Measurements from ENCODE around the gene CDK14.

GRCh38 chr7:90859521-90859920 lies 263.4 kb downstream of the CDK14 start:
- no peak for TF ChIP-seq CTCF (IDR thresholded peaks at IDR 0.05)
- TF ChIP-seq POLR2A (IDR thresholded peaks at IDR 0.05), result no peak
- no peak for TF ChIP-seq EP300 (IDR thresholded peaks at IDR 0.05)
- TF ChIP-seq POLR2AphosphoS5 (IDR thresholded peaks at IDR 0.05), result no peak

Measured in stomach (tissue), 4 donors.